Mucosa of rectum (tissue), 2 donors: ENCODE data around the gene NOC3L.

Source experiments
- H3K27ac ChIP-seq, 2 donors: one replicate each; pipeline ENCODE4 v1.7.0; 2013; ENCODE audit warnings: inconsistent platforms in 2 of 2, low read depth in 2 of 2, low read length in 2 of 2
- H3K27me3 ChIP-seq, 2 donors: one replicate each; pipeline ENCODE4 v1.7.0; 2013; ENCODE audit warnings: low read length in 2 of 2; ENCODE audit not compliant: control insufficient read depth in 2 of 2, insufficient read depth in 2 of 2
- H3K36me3 ChIP-seq, 2 donors: one replicate each; pipeline ENCODE4 v1.7.0; 2013; ENCODE audit warnings: low read length in 2 of 2; ENCODE audit not compliant: control insufficient read depth in 2 of 2, insufficient read depth in 2 of 2
- H3K4me1 ChIP-seq, 2 donors: one replicate each; pipeline ENCODE4 v1.7.0; 2013; ENCODE audit warnings: low read length in 2 of 2, mild to moderate bottlenecking in 1 of 2; ENCODE audit not compliant: control insufficient read depth in 2 of 2, insufficient read depth in 2 of 2
- H3K4me3 ChIP-seq, 2 donors: one replicate each; pipeline ENCODE4 v1.7.0; 2013; ENCODE audit warnings: low read length in 2 of 2
- H3K9ac ChIP-seq, 2 donors: one replicate each; pipeline ENCODE4 v1.7.0; 2013; ENCODE audit warnings: low read length in 2 of 2, low read depth in 1 of 2, mild to moderate bottlenecking in 1 of 2
- H3K9me3 ChIP-seq, 2 donors: one replicate each; pipeline ENCODE4 v1.7.0; 2013; ENCODE audit warnings: low read length in 2 of 2; ENCODE audit not compliant: control insufficient read depth in 2 of 2
- donor health status: healthy.
- donor health status: Normal muscosa, but diverticular disease.

Gene NOC3L

GRCh38 chr10:94362360-94363250, at the start of gene NOC3L:
Gene NOC3L (minus strand): TSS chr10:94362939. CDS start chr10:94362838, 101 bp downstream.
- peaks cover 5 to 6% of the 10 kb centered on the region in 2 donors for H3K36me3 ChIP-seq
- no peaks in the 10 kb centered on the region for H3K27me3 ChIP-seq
- H3K4me1 ChIP-seq, result peaks cover 7 to 17% of the 10 kb centered on the region in 2 donors
- peak within 1 kb of the TSS; percentile 76 to 81 for H3K9ac ChIP-seq
- H3K9me3 ChIP-seq, result no peaks in the 10 kb centered on the region
- peak within 1 kb of the TSS; percentile 35 to 52 for H3K27ac ChIP-seq
- H3K4me3 ChIP-seq, result peak within 1 kb of the TSS; percentile 92 to 96

- no peak overlapping the region for H3K4me3 ChIP-seq
- H3K4me1 ChIP-seq, result no peaks in the 10 kb centered on the region
- H3K36me3 ChIP-seq, result no peaks in the 10 kb centered on the region
- H3K9me3 ChIP-seq, result no peaks in the 10 kb centered on the region
- H3K9ac ChIP-seq, result no peak overlapping the region
- no peaks in the 10 kb centered on the region for H3K27me3 ChIP-seq
- H3K27ac ChIP-seq, result no peak overlapping the region
Measured at GRCh38 chr10:94412449-94412848, 49.7 kb upstream of the NOC3L start.

- no peaks in the 10 kb centered on the region for H3K4me1 ChIP-seq
- H3K9me3 ChIP-seq, result no peaks in the 10 kb centered on the region
- no peaks in the 10 kb centered on the region for H3K27me3 ChIP-seq
- H3K36me3 ChIP-seq, result no peaks in the 10 kb centered on the region
- no peak overlapping the region for H3K9ac ChIP-seq
- H3K27ac ChIP-seq, result no peak overlapping the region
- H3K4me3 ChIP-seq, result no peak overlapping the region
Measured at GRCh38 chr10:94411304-94411703, 48.6 kb upstream of the NOC3L start.

- Histone ChIP-seq H3K36me3 (no peaks in the 10 kb centered on the region), H3K9me3 (no peaks in the 10 kb centered on the region), H3K27ac (no peak overlapping the region), H3K27me3 (no peaks in the 10 kb centered on the region), H3K9ac (no peak overlapping the region), H3K4me3 (no peak overlapping the region), H3K4me1 (peaks cover 0 to 9% of the 10 kb centered on the region in 2 donors)
Measured at GRCh38 chr10:94409021-94409657, 46.4 kb upstream of the NOC3L start.

DNA sequence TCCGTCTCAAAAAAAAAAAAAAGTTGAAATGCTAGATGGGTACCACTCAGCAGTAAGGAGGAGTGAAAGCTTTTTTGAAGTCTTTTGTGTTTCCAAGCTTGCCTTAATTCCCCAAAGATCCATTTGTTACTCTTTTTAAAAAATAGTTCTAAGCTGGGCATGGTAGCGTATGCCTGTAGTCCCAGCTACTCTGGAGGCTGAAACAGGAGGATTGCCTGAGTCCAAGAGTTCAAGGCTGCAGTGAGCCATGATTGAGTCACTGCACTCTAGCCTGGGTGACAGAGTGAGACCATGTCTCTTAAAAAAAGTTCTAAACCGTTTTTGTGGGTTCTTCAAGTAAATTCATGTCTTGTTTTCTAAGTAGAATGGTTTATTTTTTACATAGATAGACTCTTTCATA, 44.9 kb upstream of the NOC3L start:
- Histone ChIP-seq H3K9me3 (no peaks in the 10 kb centered on the region), H3K36me3 (no peaks in the 10 kb centered on the region), H3K4me3 (no peak overlapping the region), H3K9ac (no peak overlapping the region), H3K4me1 (peaks cover 0 to 9% of the 10 kb centered on the region in 2 donors), H3K27me3 (no peaks in the 10 kb centered on the region), H3K27ac (no peak overlapping the region)

DNA sequence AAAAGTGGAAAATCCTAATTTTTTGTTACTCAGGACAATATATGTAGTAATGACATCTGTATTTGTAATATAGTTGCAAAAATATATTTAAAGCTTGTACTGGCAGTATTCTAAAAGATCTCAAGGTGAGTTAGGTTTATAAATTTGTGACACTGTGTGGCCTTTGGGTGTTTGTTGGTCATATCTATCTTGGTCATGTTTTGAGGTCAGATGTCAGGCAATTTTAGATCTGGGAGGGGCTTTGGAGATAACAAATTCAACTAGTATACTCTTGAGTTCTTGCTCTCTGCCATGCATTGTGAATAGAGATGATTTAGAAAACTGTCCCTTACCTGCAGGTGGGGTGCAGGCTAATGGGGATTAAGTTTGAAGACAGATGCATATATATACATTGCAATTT, 42.7 kb upstream of the NOC3L start:
- H3K4me3 ChIP-seq, result peak overlapping the region in 1 of 2 donors; percentile 3
- no peak overlapping the region for H3K27ac ChIP-seq
- no peaks in the 10 kb centered on the region for H3K27me3 ChIP-seq
- peaks cover 3 to 9% of the 10 kb centered on the region in 2 donors for H3K4me1 ChIP-seq
- H3K36me3 ChIP-seq, result no peaks in the 10 kb centered on the region
- H3K9ac ChIP-seq, result no peak overlapping the region
- H3K9me3 ChIP-seq, result no peaks in the 10 kb centered on the region

DNA sequence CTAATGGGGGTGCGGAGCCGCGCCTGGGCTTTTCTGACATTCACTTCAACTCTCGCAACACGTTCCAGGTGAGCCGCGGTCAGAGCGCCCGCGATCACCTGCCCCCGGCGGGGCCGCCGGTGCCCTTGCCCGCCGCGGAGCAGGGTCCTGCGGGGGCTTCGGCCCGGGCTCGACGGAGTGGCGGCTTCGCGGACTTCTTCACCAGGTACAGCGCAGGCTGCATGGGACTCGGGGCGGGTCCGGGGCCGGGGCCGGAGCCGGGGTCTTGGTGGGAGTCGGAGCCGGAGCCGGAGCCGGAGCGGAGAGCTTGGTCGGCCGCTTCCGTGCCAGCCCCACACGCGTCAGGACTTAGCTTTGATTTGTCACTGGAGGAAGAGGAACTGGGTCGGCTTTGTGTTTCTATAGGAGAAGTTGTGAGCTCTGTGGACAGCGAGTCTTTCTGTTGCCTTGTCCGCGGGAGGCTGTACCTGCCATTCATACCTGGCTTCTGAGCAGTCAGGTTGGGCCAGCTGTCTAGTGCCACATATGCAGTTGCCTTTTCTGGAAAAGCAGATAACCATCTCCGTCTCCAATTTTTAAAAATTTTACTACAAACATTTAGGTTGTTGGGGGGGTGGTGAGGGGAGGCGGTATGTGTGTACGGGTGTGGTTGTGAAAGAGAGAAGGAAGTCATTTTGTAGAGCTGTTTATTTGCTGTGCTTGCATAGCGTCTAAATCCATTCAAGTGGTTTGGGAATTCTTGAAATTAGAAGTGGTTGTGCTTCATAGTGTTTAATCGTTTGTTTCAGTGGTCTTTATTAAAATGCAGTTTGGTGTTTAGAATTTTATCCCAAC, 40.9 kb upstream of the NOC3L start:
- peak overlapping the region; percentile 68 to 95 for H3K9ac ChIP-seq
- peaks cover 3 to 9% of the 10 kb centered on the region in 2 donors for H3K4me1 ChIP-seq
- H3K27me3 ChIP-seq, result no peaks in the 10 kb centered on the region
- peak overlapping the region; percentile 72 to 84 for H3K4me3 ChIP-seq
- no peaks in the 10 kb centered on the region for H3K9me3 ChIP-seq
- no peaks in the 10 kb centered on the region for H3K36me3 ChIP-seq
- H3K27ac ChIP-seq, result peak overlapping the region; percentile 92 to 95

GRCh38 chr10:94402843-94403379, 40.2 kb upstream of the NOC3L start:
- Histone ChIP-seq H3K9ac (peak overlapping the region; percentile 68 to 95), H3K9me3 (no peaks in the 10 kb centered on the region), H3K36me3 (no peaks in the 10 kb centered on the region), H3K4me3 (peak overlapping the region; percentile 72 to 84), H3K27ac (peak overlapping the region; percentile 92 to 95), H3K27me3 (no peaks in the 10 kb centered on the region), H3K4me1 (peaks cover 3 to 9% of the 10 kb centered on the region in 2 donors)

GRCh38 chr10:94402204-94402842, 39.6 kb upstream of the NOC3L start, which contains the start of gene TBC1D12:
Gene TBC1D12 (plus strand): TSS chr10:94402541. CDS start chr10:94402614, 73 bp downstream.
- H3K27me3 ChIP-seq, result no peaks in the 10 kb centered on the region
- H3K4me1 ChIP-seq, result peaks cover 3 to 9% of the 10 kb centered on the region in 2 donors
- H3K36me3 ChIP-seq, result no peaks in the 10 kb centered on the region
- peak within 1 kb of the TSS; percentile 92 to 95 for H3K27ac ChIP-seq
- peak within 1 kb of the TSS; percentile 68 to 95 for H3K9ac ChIP-seq
- H3K4me3 ChIP-seq, result peak within 1 kb of the TSS; percentile 72 to 84
- H3K9me3 ChIP-seq, result no peaks in the 10 kb centered on the region
